Measurements from ENCODE around the gene AASDH. TPM values are rescaled to one million over a fixed set of nuclear protein-coding genes. Genes with fewer than 3 reads are reported as not detected.

Gene AASDH, protein sequence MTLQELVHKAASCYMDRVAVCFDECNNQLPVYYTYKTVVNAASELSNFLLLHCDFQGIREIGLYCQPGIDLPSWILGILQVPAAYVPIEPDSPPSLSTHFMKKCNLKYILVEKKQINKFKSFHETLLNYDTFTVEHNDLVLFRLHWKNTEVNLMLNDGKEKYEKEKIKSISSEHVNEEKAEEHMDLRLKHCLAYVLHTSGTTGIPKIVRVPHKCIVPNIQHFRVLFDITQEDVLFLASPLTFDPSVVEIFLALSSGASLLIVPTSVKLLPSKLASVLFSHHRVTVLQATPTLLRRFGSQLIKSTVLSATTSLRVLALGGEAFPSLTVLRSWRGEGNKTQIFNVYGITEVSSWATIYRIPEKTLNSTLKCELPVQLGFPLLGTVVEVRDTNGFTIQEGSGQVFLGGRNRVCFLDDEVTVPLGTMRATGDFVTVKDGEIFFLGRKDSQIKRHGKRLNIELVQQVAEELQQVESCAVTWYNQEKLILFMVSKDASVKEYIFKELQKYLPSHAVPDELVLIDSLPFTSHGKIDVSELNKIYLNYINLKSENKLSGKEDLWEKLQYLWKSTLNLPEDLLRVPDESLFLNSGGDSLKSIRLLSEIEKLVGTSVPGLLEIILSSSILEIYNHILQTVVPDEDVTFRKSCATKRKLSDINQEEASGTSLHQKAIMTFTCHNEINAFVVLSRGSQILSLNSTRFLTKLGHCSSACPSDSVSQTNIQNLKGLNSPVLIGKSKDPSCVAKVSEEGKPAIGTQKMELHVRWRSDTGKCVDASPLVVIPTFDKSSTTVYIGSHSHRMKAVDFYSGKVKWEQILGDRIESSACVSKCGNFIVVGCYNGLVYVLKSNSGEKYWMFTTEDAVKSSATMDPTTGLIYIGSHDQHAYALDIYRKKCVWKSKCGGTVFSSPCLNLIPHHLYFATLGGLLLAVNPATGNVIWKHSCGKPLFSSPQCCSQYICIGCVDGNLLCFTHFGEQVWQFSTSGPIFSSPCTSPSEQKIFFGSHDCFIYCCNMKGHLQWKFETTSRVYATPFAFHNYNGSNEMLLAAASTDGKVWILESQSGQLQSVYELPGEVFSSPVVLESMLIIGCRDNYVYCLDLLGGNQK
- total RNA-seq = 10 to 100 TPM in 6 of 8 experiments, 1 to 10 TPM in 2; 7.6 to 14.1 (median 11.2) TPM

DNA sequence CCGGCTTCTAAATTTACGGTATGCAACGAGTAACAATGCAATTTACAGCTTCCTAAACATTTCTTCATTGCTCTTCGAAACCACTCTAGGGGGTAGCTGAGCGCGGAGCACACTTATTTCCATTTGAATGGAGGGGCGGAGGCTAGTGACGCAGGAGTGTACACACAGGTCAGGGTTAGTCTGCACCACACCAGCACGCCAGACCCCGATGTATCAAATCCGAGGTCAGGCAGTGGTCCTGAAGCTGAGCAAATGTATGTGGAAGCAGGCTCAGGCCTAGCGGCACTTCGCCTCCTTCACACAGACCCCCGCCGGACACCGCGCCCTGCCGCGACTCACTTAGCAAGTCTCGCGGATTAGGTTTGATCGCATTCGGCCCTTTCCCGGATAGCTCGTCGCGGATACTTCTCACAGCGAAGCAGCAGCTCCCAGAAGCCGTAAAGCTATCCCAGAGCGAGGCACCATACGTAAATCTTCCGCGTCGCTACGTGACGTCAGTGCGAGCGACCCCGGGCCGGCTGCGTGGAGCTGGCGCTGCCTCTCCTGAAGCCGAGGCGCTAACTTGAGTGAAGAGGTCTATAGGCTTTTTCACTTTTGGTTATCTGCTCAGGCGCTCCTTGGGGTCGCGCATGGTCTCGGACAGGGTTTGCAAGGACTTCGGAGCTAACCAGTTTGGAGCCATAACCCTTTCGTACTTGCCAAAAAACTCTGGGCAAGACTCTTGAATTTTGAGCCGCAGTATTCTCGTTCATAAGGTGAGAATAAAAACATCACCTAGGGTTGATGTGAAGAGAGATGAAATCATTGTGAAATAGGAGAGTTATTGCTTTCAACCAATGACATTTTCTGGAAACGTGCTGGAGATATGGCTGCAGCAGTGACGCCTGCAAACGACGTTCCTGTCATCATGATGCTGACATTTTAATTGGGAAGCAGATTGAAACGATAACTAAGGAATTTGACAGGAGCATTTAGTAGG, at the start of gene AASDH:
Gene AASDH, minus strand, starts transcription at position 469 of the 979 bp plus-strand sequence. CDS start 3,192 bp downstream, outside the sequence.
- H3K27ac ChIP-seq = peak within 1 kb of the TSS; percentile 96 to 98
- whole genome bisulfite sequencing, 10 experiments = 0 to 3% (median 0%) methylated on average over 5 to 42 of the region's 57 CpGs
- H3K4me1 ChIP-seq (replicated peaks in 1 of 2) = peaks cover 11 to 12% of the 10 kb centered on the region in 2 donors
- ATAC-seq (replicated peaks in 6 of 8) = peak; percentile 88 to 96 (median 94)
- peak within 1 kb of the TSS; percentile 56 to 85 (median 69) for H3K4me3 ChIP-seq
- in situ Hi-C loops (cut with MboI; ENCODE audit: low pct_unique_long_range_greater_than_20kb in 2 of 9, low sequenced_read_pairs in 9 of 9, unreplicated experiment in 9 of 9) = no loop called here

DNA sequence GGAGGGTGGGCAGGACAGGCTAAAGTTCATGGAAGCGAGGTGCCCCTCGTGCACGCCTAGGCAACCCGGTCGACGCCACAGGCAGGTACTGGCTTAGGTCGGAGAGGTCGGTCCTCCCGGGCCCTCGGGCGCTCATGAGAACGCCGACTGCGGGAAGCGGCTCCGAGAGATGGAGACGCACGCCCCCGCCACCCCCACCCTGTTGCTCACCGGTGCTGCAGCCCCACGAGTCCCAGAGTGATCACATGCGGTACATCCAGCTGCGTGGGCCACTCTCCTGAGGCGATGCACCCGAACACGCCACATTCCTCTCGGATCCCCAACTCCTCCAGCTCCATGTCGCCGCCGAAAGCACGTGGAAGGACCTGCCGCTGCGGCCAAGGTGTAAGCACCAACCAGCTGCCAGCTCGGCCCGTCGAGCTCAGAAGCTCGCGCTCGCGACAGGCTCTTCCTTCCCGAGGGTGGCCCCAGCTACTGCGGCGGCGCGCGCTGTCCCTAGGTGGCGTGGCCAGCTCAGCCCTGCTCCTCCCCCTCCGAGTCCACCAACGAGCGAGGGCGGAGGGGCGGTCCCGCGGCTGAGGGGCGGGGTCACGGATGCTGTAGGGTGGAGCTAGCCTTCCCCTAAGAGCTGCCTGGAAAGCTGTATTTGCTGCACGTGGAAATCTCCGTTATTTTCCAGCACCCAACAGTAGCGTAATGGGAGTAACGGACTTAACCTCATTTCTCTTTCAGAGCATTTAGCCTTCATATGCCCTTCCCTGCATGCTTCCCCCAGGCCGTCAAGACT, 48.0 kb upstream of the AASDH start, which contains the start of gene PPAT:
Gene PPAT, minus strand, starts transcription at position 476 of the 787 bp plus-strand sequence. Its CDS starts 138 bp downstream, at position 338.
- peak; percentile 73 to 83 (median 79) for ATAC-seq (replicated peaks in 6 of 8)
- in situ Hi-C loops (cut with MboI; ENCODE audit: low pct_unique_long_range_greater_than_20kb in 2 of 9, low sequenced_read_pairs in 9 of 9, unreplicated experiment in 9 of 9) = no loop called here
- WGBS, 10 experiments = 0 to 10% (median 0%) methylated on average over 1 to 7 of the region's 61 CpGs; no CpG with 5 or more reads in 5 of the 10 experiments
- H3K4me3 ChIP-seq = peak within 1 kb of the TSS; percentile 52 to 68 (median 58)
- peak within 1 kb of the TSS; percentile 88 to 91 for H3K27ac ChIP-seq
- H3K4me1 ChIP-seq (replicated peaks in 1 of 2) = peaks cover 0 to 5% of the 10 kb centered on the region in 2 donors

DNA sequence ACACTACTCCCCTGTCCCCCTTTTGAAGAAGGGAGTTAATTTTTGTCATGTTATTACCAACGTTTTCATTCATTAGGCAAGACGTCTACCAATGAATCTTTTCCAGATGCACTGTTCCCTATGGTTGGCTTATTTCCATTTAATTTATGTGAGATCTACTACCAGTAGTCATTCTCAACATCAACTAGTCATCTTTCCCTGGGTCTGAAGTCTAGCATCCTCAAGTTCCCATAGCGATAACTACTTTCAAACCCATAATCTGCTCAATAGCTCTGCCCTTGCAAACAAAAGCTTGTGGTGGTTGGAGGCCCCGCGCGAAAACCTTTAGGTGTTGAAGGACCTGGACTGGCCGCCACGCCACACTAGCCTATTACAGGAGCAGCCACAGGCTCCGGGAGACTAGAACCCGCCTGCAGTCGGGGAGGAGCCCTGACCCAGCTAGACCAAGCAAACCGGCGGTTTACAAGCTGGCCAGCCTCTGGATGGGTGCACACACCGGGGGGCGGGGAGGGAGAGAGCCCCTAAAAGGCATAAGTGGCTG, 47.4 kb upstream of the AASDH start:
- peak; percentile 5 to 53 (median 14) for ATAC-seq (replicated peaks in 6 of 8)
- in situ Hi-C loops (cut with MboI; ENCODE audit: low pct_unique_long_range_greater_than_20kb in 2 of 9, low sequenced_read_pairs in 9 of 9, unreplicated experiment in 9 of 9) = no loop called here
- WGBS, 10 experiments = 0 to 17% (median 0%) methylated on average over 1 to 6 of the region's 15 CpGs; no CpG with 5 or more reads in 1 of the 10 experiments
- H3K4me3 ChIP-seq = peak overlapping the region; percentile 52 to 68 (median 58)
- peak overlapping the region; percentile 59 to 91 for H3K27ac ChIP-seq
- H3K4me1 ChIP-seq (replicated peaks in 1 of 2) = peaks cover 0 to 5% of the 10 kb centered on the region in 2 donors

DNA sequence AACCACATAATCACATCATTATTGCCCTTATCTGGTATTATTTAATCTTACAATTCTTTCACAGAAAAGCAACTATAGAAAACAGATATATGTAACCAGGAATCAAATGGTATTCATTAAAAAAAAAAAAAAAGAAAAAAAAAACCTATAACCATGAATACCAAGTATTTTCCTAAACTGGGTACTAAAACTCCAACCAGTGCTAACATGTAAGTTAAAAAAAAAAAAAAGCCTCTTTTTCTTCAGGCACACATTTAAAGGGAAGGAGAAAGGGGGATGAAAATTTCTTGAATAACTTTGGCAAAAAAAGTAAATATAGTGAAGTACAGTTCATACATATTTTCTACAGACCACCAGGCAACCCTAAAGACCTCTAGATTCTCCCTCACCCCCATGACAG, 46.0 kb upstream of the AASDH start:
- Histone ChIP-seq H3K4me3 (peak overlapping the region; percentile 52 to 68 (median 58)), H3K4me1 (replicated peaks in 1 of 2) (peaks cover 0 to 5% of the 10 kb centered on the region in 2 donors), H3K27ac (no peak overlapping the region)
- ATAC-seq (replicated peaks in 6 of 8) = no peak
- in situ Hi-C loops (cut with MboI; ENCODE audit: low pct_unique_long_range_greater_than_20kb in 2 of 9, low sequenced_read_pairs in 9 of 9, unreplicated experiment in 9 of 9) = no loop called here

DNA sequence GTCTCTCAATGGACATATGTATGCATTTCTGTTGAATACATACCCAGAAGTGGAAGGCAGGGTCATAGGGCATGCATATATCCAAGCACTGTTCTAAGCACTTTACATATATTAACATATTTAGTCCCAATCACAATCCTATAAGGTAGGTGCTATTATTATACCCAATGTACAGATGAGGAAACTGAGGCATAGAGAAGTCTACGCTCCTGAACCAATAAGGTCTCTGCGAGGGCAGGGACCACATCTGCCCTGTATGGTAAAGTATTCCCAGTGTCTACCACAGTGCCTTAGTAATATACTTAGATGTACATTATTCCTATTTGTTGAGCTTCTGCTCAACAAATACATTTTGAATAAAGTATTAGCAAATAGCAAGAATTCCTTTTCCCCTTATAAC, 42.9 kb upstream of the AASDH start:
- no peak for ATAC-seq (replicated peaks in 6 of 8)
- H3K27ac ChIP-seq = no peak overlapping the region
- H3K4me1 ChIP-seq (replicated peaks in 1 of 2) = peaks cover 0 to 5% of the 10 kb centered on the region in 2 donors
- in situ Hi-C loops (cut with MboI; ENCODE audit: low pct_unique_long_range_greater_than_20kb in 2 of 9, low sequenced_read_pairs in 9 of 9, unreplicated experiment in 9 of 9) = no loop called here
- WGBS, 10 experiments = 92 to 100% (median 97%) methylated on average over 1 to 2 of the region's 2 CpGs; no CpG with 5 or more reads in 4 of the 10 experiments
- no peak overlapping the region for H3K4me3 ChIP-seq

DNA sequence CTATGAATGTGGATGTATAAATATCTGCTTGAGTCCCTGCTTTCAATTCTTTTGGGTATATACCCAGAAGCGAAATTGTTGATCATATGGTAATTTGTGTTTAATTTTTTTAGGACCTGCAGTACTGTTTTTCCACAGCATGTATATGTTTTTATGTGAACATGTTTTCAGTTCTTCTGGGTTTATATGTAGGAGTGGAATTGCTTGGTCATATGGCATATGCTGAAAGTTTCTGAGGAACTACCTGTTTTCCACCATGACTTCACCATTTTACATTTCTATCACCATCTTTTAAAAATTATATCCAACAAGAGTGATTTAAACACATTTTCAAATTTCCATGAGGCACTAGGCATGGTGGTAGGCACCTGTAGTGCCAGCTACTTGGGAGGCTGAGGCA, 39.9 kb upstream of the AASDH start:
- H3K27ac ChIP-seq = no peak overlapping the region
- in situ Hi-C loops (cut with MboI; ENCODE audit: low pct_unique_long_range_greater_than_20kb in 2 of 9, low sequenced_read_pairs in 9 of 9, unreplicated experiment in 9 of 9) = no loop called here
- WGBS, 10 experiments = 67 to 100% (median 100%) methylated on average over 1 of the region's 1 CpG; no CpG with 5 or more reads in 5 of the 10 experiments
- ATAC-seq (replicated peaks in 6 of 8) = no peak
- no peaks in the 10 kb centered on the region for H3K4me1 ChIP-seq (replicated peaks in 1 of 2)
- H3K4me3 ChIP-seq = no peak overlapping the region

DNA sequence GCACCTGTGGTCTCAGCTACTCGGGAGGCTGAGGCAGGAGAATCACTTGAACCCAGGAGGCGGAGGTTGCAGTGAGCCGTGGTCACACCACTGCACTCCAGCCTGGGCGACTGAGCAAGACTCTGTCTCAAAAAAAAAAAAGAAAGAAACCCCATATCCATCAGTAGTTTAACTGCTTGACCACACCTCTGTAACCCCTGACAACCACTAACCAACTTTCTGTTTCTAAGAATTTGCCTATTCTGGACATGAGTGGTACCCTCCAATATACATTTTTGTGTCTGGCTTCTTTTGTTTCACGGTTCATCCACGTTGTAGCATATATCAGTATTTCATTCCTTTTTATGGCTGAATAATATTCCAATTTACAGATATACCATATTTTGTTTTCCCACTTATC, 39.0 kb upstream of the AASDH start:
- in situ Hi-C loops (cut with MboI; ENCODE audit: low pct_unique_long_range_greater_than_20kb in 2 of 9, low sequenced_read_pairs in 9 of 9, unreplicated experiment in 9 of 9) = no loop called here
- no peak overlapping the region for H3K4me3 ChIP-seq
- H3K27ac ChIP-seq = no peak overlapping the region
- H3K4me1 ChIP-seq (replicated peaks in 1 of 2) = no peaks in the 10 kb centered on the region
- ATAC-seq (replicated peaks in 6 of 8) = no peak
- WGBS, 10 experiments = 92 to 100% (median 100%) methylated on average over 1 to 6 of the region's 6 CpGs; no CpG with 5 or more reads in 1 of the 10 experiments

DNA sequence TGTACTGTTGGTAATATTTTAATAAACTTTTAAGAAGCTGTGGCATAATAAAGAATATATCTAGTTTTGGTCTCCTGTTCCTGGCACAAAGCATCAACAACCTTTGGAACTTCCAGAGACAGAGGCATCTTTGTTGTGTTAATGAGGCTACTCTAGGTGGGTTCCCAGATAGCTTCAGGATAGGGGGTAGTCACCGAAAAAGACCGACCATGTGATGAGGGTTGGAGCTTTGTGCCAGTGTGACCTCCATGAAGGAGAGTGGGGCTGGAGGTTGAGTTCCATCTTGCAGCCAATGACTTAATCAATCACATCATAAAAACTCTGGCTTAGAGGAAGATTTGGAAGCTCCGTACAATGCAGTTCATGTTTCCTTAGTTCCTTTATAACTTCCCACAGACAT, 38.2 kb upstream of the AASDH start:
- Histone ChIP-seq H3K4me3 (no peak overlapping the region), H3K27ac (no peak overlapping the region), H3K4me1 (replicated peaks in 1 of 2) (no peaks in the 10 kb centered on the region)
- in situ Hi-C loops (cut with MboI; ENCODE audit: low pct_unique_long_range_greater_than_20kb in 2 of 9, low sequenced_read_pairs in 9 of 9, unreplicated experiment in 9 of 9) = no loop called here
- 20 to 100% (median 90%) methylated on average over 1 to 3 of the region's 3 CpGs; no CpG with 5 or more reads in 3 of the 10 experiments for WGBS, 10 experiments
- no peak for ATAC-seq (replicated peaks in 6 of 8)

DNA sequence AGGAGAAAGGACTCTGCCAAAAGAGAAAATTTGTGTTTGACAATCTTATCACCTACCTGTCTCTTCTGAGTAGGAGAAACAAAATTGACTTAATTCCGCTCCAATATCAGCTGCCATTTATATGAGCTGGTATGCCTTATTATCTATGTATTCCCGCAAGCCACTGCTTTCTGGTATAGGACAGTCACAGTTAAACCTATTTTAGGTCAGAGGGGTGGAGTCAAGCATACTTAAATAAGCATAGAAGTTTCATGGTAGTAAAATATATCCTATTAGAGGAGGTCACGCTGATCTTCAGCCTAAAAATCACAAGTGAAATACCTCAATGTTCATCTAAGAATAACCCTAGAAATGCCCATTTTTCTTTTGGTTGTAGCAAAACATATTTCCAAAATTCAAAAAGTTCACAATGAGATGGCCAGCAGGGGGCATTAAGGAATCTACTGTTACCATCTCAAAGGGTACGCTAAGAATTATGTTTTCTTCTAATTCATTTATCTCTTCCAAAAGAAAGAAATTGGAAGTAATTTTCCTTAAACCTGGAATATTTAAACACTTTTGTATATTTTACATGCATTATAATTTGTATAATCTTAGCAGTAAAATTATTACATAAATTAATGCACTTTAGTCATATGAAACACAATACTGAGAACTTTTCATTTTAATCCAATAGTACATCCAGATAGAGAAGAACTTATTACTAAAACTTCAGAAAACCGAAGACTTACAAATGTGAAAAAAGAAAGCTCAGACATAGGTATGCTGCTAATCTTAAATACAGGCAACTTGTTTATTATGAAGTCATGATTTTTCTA, 37.6 kb upstream of the AASDH start:
- no peak overlapping the region for H3K4me3 ChIP-seq
- in situ Hi-C loops (cut with MboI; ENCODE audit: low pct_unique_long_range_greater_than_20kb in 2 of 9, low sequenced_read_pairs in 9 of 9, unreplicated experiment in 9 of 9) = no loop called here
- 55 to 100% (median 85%) methylated on average over 2 to 5 of the region's 5 CpGs for WGBS, 10 experiments

DNA sequence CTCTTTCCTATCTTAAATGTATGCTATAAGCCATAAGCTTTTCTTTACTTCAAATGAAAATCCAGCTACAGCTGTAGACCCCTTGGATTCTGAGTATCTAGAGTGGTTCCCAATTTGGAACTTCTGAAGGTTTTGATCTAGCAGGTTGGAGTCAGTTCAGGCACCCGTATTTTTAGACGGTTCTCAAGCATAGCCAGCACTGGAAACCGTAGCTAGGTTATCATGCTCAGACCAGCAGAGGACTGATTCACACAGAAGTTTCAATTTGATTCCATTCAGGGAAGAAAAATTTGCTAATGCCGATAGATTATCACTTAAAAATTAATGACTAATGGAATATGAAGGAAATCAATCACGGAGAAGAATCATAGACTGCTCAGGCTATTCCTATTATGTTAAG, 36.9 kb upstream of the AASDH start:
- in situ Hi-C loops (cut with MboI; ENCODE audit: low pct_unique_long_range_greater_than_20kb in 2 of 9, low sequenced_read_pairs in 9 of 9, unreplicated experiment in 9 of 9) = no loop called here
- 82 to 100% (median 93%) methylated on average over 1 to 5 of the region's 5 CpGs for WGBS, 10 experiments
- no peak overlapping the region for H3K4me3 ChIP-seq
- no peaks in the 10 kb centered on the region for H3K4me1 ChIP-seq (replicated peaks in 1 of 2)
- ATAC-seq (replicated peaks in 6 of 8) = no peak
- H3K27ac ChIP-seq = no peak overlapping the region

More for the DNA sequence above, 37.6 kb upstream of the AASDH start:
- no peak overlapping the region for H3K27ac ChIP-seq
- peak in 1 of 8 experiments; percentile 24 for ATAC-seq (replicated peaks in 6 of 8)
- no peaks in the 10 kb centered on the region for H3K4me1 ChIP-seq (replicated peaks in 1 of 2)

Measured in motor neuron (in vitro differentiated cells).